ENCODE measurements around the gene RASGEF1C.

DNA sequence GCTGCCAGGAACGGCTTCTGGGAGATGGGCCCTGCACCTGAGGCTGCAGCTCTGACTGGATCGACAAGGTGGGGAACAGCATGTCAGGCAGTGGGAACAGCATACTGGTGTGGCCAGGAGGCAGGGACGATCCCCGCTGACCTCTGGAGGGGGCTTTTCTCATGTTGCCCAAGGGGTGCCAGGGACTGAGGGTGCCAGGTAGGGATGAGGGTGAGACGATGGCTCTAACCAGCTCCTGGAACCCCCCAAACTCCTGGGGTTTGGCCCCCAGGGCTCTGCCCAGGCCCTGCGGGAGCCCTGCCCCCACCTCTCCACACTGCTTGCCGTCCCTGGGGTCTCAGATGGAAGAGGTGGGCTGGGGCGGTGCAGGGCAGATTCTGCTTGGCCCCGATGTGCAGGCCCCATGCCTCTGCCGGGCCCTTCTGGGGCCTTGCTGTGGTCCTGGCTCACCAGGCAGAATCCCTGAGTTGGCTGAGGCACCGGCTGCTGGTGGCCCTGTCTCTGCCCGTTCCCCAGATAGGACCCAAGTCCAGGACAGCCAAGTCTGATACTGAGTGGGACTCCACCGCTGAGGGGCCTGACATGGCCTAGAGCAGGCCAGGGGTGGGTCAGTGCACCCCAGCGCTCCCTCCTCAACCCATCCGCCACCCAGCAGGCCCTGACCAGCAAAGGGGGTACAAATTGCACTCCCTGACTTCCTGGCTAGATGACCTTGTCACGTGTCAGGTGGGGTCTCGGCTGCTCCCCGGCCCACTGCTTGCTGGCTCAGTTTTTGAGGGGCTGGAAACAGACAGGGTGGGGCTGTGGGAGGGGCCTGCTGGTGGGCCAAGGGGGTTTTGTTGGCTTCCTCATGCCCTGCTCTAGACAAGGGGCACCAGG, 109.0 kb downstream of the RASGEF1C start:
- TF ChIP-seq, protein P1, sequence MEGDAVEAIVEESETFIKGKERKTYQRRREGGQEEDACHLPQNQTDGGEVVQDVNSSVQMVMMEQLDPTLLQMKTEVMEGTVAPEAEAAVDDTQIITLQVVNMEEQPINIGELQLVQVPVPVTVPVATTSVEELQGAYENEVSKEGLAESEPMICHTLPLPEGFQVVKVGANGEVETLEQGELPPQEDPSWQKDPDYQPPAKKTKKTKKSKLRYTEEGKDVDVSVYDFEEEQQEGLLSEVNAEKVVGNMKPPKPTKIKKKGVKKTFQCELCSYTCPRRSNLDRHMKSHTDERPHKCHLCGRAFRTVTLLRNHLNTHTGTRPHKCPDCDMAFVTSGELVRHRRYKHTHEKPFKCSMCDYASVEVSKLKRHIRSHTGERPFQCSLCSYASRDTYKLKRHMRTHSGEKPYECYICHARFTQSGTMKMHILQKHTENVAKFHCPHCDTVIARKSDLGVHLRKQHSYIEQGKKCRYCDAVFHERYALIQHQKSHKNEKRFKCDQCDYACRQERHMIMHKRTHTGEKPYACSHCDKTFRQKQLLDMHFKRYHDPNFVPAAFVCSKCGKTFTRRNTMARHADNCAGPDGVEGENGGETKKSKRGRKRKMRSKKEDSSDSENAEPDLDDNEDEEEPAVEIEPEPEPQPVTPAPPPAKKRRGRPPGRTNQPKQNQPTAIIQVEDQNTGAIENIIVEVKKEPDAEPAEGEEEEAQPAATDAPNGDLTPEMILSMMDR (IDR thresholded peaks at IDR 0.05 in 8 of 11, conservative IDR thresholded peaks at IDR 0.05 in 3 of 11) = no peak
- TF ChIP-seq POLR2A (IDR thresholded peaks at IDR 0.05) (no peak), POLR2AphosphoS5 (IDR thresholded peaks at IDR 0.05) (no peak)
